Renal cortex interstitium (tissue), 11 donors: Measurements from ENCODE around the gene MEGF6. TPM values are rescaled to one million over a fixed set of nuclear protein-coding genes. Genes with fewer than 3 reads are reported as not detected.

ENCODE experiments used
- DNase-seq, 11 donors: peaks; one replicate each; pipeline ENCODE4 v3.0.0-alpha.2; 2013; ENCODE audit warnings: low read depth in 9 of 11, low spot score in 4 of 11; ENCODE audit errors: extremely low read depth in 1 of 11
- polyA plus RNA-seq, 3 donors: library from polyadenylated mRNA; unstranded; fragments of 120-200 nt; gene quantifications; one replicate each; pipeline ENCODE4 v1.2.1, GENCODE V29; 2013; ENCODE audit not compliant: insufficient read length in 3 of 3

MEGF6 gene
- polyA plus RNA-seq, 3 donors, result 8.5 to 15.3 (median 14.6) TPM

GRCh38 chr1:3522564-3523265 lies 88.6 kb downstream of the MEGF6 start:
- DNase-seq, result no peak

GRCh38 chr1:3522112-3522511 lies 89.2 kb downstream of the MEGF6 start:
- DNase-seq, result no peak

- no peak for DNase-seq
Observed at GRCh38 chr1:3521426-3521825, 89.9 kb downstream of the MEGF6 start.

GRCh38 chr1:3520419-3521378 lies 90.6 kb downstream of the MEGF6 start:
- DNase-seq, result no peak

GRCh38 chr1:3519301-3519885 lies 91.9 kb downstream of the MEGF6 start:
- DNase-seq, result no peak

- DNase-seq, result no peak
Observed at GRCh38 chr1:3518756-3519155, 92.6 kb downstream of the MEGF6 start.

- no peak for DNase-seq
Observed at GRCh38 chr1:3518256-3518655, 93.1 kb downstream of the MEGF6 start.

- DNase-seq, result no peak
Observed at GRCh38 chr1:3516911-3517675, 94.2 kb downstream of the MEGF6 start.

GRCh38 chr1:3516481-3516869 lies 94.8 kb downstream of the MEGF6 start:
- DNase-seq, result no peak

GRCh38 chr1:3515774-3516480 lies 95.4 kb downstream of the MEGF6 start:
- DNase-seq, result no peak

- DNase-seq, result no peak
Observed at GRCh38 chr1:3515272-3515671, 96.0 kb downstream of the MEGF6 start.

- no peak for DNase-seq
Observed at GRCh38 chr1:3514404-3514803, 96.9 kb downstream of the MEGF6 start.

GRCh38 chr1:3511856-3512255 lies 99.5 kb downstream of the MEGF6 start:
- DNase-seq, result no peak

GRCh38 chr1:3511306-3511705 lies 100.0 kb downstream of the MEGF6 start:
- no peak for DNase-seq

GRCh38 chr1:3510956-3511250 lies 100.4 kb downstream of the MEGF6 start:
- DNase-seq, result no peak

- no peak for DNase-seq
Observed at GRCh38 chr1:3510136-3510955, 101.0 kb downstream of the MEGF6 start.

- DNase-seq, result no peak
Observed at GRCh38 chr1:3509721-3510120, 101.6 kb downstream of the MEGF6 start.

GRCh38 chr1:3508757-3509415 lies 102.4 kb downstream of the MEGF6 start:
- no peak for DNase-seq
